K562 (cell line): ENCODE measurements around the gene HMGB2. TPM values are rescaled to one million over a fixed set of nuclear protein-coding genes. Genes with fewer than 3 reads are reported as not detected.

Experiments used
- DNMT1 ChIP-seq: fragments of 450-650 bp; IDR thresholded peaks from 2 replicates; pipeline ENCODE4 v1.6.1; 2016; ENCODE audit warnings: antibody characterized with exemption, mild to moderate bottlenecking
- HDAC1 ChIP-seq, 2 experiments: fragments of 450-650 bp; IDR thresholded peaks; 2 replicates each; pipeline ENCODE4 v1.6.1; 2016 to 2017; ENCODE audit warnings: inconsistent platforms in 1 of 2, mild to moderate bottlenecking in 1 of 2, moderate library complexity in 1 of 2
- KLF16 ChIP-seq: IDR thresholded peaks from 2 replicates; pipeline ENCODE4 v1.6.1; 2016; ENCODE audit warnings: antibody characterized with exemption
- MCM2 ChIP-seq: fragments of 450-650 bp; IDR thresholded peaks from 2 replicates; pipeline ENCODE4 v1.6.1; 2017; ENCODE audit warnings: low read depth, mild to moderate bottlenecking
- MITF ChIP-seq: IDR thresholded peaks from 2 replicates; pipeline ENCODE4 v1.6.1; 2014; ENCODE audit warnings: antibody characterized with exemption
- MYNN ChIP-seq, 2 experiments: sonication (generic); formaldehyde crosslinking in 1 of 2; IDR thresholded peaks; 2 replicates each; pipeline versions ENCODE4 v1.5.0 to v1.6.1; 2016 to 2020; ENCODE audit warnings: antibody characterized with exemption in 1 of 2, missing genetic modification reagents in 1 of 2
- NBN ChIP-seq: fragments of 450-650 bp; IDR thresholded peaks from 2 replicates; pipeline ENCODE4 v1.6.1; 2016; ENCODE audit warnings: low read depth, mild to moderate bottlenecking
- NR2C2 ChIP-seq, 2 experiments: fragments of 200-800 bp in 1 of 2; sonication (Bioruptor generic) in 1 of 2; sonication (generic) in 1 of 2; formaldehyde crosslinking in 1 of 2; IDR thresholded peaks; 2 replicates each; pipeline versions ENCODE4 v1.6.1 to v1.8.0; 2016 to 2022; ENCODE audit warnings: mild to moderate bottlenecking in 1 of 2, missing compliant biosample characterization in 1 of 2, missing genetic modification characterization in 1 of 2, missing genetic modification reagents in 1 of 2
- PYGO2 ChIP-seq: fragments of 450-650 bp; IDR thresholded peaks from 2 replicates; pipeline ENCODE4 v1.6.1; 2016; ENCODE audit warnings: mild to moderate bottlenecking, missing genetic modification characterization, moderate library complexity, missing compliant biosample characterization
- SETDB1 ChIP-seq: IDR thresholded peaks from one replicate; pipeline ENCODE4 v1.6.1; 2012; ENCODE audit warnings: low read length, control low read depth, inconsistent platforms
- SMARCC2 ChIP-seq: fragments of 450-650 bp; IDR thresholded peaks from 2 replicates; pipeline ENCODE4 v1.6.1; 2017; ENCODE audit warnings: antibody characterized with exemption, moderate library complexity, mild to moderate bottlenecking, low read depth
- SMARCE1 ChIP-seq: fragments of 450-650 bp; IDR thresholded peaks from 2 replicates; pipeline ENCODE4 v1.7.1; 2016; ENCODE audit warnings: mild to moderate bottlenecking
- SPI1 ChIP-seq: IDR thresholded peaks from 2 replicates; pipeline ENCODE4 v1.6.1; 2011; ENCODE audit warnings: low read depth, low read length, control low read depth, borderline replicate concordance
- TFAM ChIP-seq: fragments of 250-450 bp; sonication (Bioruptor Pico); conservative IDR thresholded peaks from 2 replicates; pipeline ENCODE4 v1.5.0; 2021; ENCODE audit warnings: mild to moderate bottlenecking, moderate library complexity
- ZBTB17 ChIP-seq: fragments of 450-650 bp; formaldehyde crosslinking; IDR thresholded peaks from 2 replicates; pipeline ENCODE4 v1.4.0; 2020; ENCODE audit warnings: mild to moderate bottlenecking
- ZFPM2 ChIP-seq: fragments of 250-450 bp; sonication (Bioruptor Pico); IDR thresholded peaks from 2 replicates; pipeline ENCODE4 v1.5.1; 2022; ENCODE audit warnings: mild to moderate bottlenecking
- ZNF280A ChIP-seq: fragments of 450-650 bp; IDR thresholded peaks from 2 replicates; pipeline ENCODE4 v1.6.1; 2018; ENCODE audit warnings: mild to moderate bottlenecking, low read depth; ENCODE audit not compliant: partially characterized antibody
- ZNF717 ChIP-seq: fragments of 250-450 bp; sonication (Bioruptor Pico); IDR thresholded peaks from 2 replicates; pipeline ENCODE4 v1.5.0; 2021
- ZNF76 ChIP-seq: fragments of 250-450 bp; sonication (Bioruptor Pico); IDR thresholded peaks from 2 replicates; pipeline ENCODE4 v1.4.0; 2020; ENCODE audit warnings: mild to moderate bottlenecking, moderate library complexity, borderline replicate concordance
- ZNF77 ChIP-seq: fragments of 250-450 bp; sonication (Bioruptor Pico); IDR thresholded peaks from 2 replicates; pipeline ENCODE4 v1.5.0; 2020
- ZSCAN29 ChIP-seq: fragments of 450-650 bp; IDR thresholded peaks from 2 replicates; pipeline ENCODE4 v1.6.1; 2017
- polyA plus RNA-seq, 8 experiments: library from polyadenylated mRNA; depleted of rRNA in 4 of 8; stranded (reverse) in 5 of 8; unstranded in 3 of 8; fragments of >200 nt; fragmentation: Nextera tagmentation in 2 of 8; fragmentation: Illumina TruSeq in 1 of 8; extraction: Ambion mirVana in 2 of 8; extraction: Trizol in 1 of 8; gene quantifications; 2 replicates each; pipeline versions ENCODE4 v1.2.1 to v1.2.3, GENCODE V29; 2011 to 2014; ENCODE audit warnings: inconsistent platforms in 1 of 8, missing spikeins in 1 of 8
- total RNA-seq, 7 experiments: library from RNA; depleted of rRNA in 6 of 7; stranded (reverse); fragments of >200 nt in 6 of 7; fragmentation: Illumina TruSeq in 2 of 7; extraction: Trizol in 2 of 7; gene quantifications; 2 replicates each; pipeline versions ENCODE4 v1.2.1 to v1.2.3, GENCODE V29; 2011 to 2021; ENCODE audit warnings: low replicate concordance in 1 of 7
- TF ChIP-seq, protein P1 (sequence below): fragments of 450-650 bp; formaldehyde crosslinking; IDR thresholded peaks from 2 replicates; pipeline ENCODE4 v1.4.0; 2022; ENCODE audit warnings: missing genetic modification characterization
- TF ChIP-seq, protein P2 (sequence below): fragments of 450-650 bp; IDR thresholded peaks from 2 replicates; pipeline ENCODE4 v1.6.1; 2016; ENCODE audit warnings: antibody characterized with exemption
- TF ChIP-seq, protein P3 (sequence below): fragments of 250-450 bp; sonication (Bioruptor Pico); IDR thresholded peaks from 2 replicates; pipeline ENCODE4 v1.5.0; 2022; ENCODE audit warnings: mild to moderate bottlenecking

Gene HMGB2
- total and polyA plus RNA-seq, 9 of the 15 experiments (the other 6 are each of a cell fraction or from before 2014, with no cell fraction given): 309 to 822 (median 626) TPM

- peak; percentile 38; the same call in 1 of the 2 replicates for TF ChIP-seq MYNN (IDR thresholded peaks at IDR 0.05)
- TF ChIP-seq MYNN (CRISPR knock-in tag; IDR thresholded peaks at IDR 0.05): no peak
- TF ChIP-seq, protein P1, sequence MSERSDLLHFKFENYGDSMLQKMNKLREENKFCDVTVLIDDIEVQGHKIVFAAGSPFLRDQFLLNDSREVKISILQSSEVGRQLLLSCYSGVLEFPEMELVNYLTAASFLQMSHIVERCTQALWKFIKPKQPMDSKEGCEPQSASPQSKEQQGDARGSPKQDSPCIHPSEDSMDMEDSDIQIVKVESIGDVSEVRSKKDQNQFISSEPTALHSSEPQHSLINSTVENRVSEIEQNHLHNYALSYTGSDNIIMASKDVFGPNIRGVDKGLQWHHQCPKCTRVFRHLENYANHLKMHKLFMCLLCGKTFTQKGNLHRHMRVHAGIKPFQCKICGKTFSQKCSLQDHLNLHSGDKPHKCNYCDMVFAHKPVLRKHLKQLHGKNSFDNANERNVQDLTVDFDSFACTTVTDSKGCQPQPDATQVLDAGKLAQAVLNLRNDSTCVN (CRISPR knock-in tag): no peak
- peak in 1 of 2 experiments; percentile 54; a peak in 1 of 4 replicates for TF ChIP-seq HDAC1 (IDR thresholded peaks at IDR 0.05)
- no peak for TF ChIP-seq ZSCAN29
- no peak for TF ChIP-seq NBN
- TF ChIP-seq MITF: no peak
- no peak for TF ChIP-seq ZFPM2 (CRISPR knock-in tag)
- TF ChIP-seq TFAM: no peak
- TF ChIP-seq, protein P2, sequence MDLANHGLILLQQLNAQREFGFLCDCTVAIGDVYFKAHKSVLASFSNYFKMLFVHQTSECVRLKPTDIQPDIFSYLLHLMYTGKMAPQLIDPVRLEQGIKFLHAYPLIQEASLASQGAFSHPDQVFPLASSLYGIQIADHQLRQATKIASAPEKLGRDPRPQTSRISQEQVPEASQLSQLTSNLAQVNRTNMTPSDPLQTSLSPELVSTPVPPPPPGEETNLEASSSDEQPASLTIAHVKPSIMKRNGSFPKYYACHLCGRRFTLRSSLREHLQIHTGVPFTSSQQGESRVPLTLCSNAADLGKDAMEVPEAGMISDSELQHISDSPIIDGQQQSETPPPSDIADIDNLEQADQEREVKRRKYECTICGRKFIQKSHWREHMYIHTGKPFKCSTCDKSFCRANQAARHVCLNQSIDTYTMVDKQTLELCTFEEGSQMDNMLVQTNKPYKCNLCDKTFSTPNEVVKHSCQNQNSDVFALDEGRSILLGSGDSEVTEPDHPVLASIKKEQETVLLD: peak; percentile 64; the same call in 1 of the 2 replicates
- TF ChIP-seq MCM2: no peak
- TF ChIP-seq KLF16: peak; percentile 82
- TF ChIP-seq SMARCC2: peak; percentile 59; the same call in 1 of the 2 replicates
- TF ChIP-seq SMARCE1: peak; percentile 82
- TF ChIP-seq PYGO2 (tag): no peak
- TF ChIP-seq NR2C2 (CRISPR knock-in tag; IDR thresholded peaks at IDR 0.05): no peak
- TF ChIP-seq NR2C2 (tag; IDR thresholded peaks at IDR 0.05): no peak
- no peak for TF ChIP-seq ZNF76 (CRISPR knock-in tag)
- peak; percentile 82; the same call in 1 of the 2 replicates for TF ChIP-seq ZBTB17 (CRISPR knock-in tag)
- no peak for TF ChIP-seq SETDB1
- TF ChIP-seq ZNF280A: no peak
- TF ChIP-seq, protein P3, sequence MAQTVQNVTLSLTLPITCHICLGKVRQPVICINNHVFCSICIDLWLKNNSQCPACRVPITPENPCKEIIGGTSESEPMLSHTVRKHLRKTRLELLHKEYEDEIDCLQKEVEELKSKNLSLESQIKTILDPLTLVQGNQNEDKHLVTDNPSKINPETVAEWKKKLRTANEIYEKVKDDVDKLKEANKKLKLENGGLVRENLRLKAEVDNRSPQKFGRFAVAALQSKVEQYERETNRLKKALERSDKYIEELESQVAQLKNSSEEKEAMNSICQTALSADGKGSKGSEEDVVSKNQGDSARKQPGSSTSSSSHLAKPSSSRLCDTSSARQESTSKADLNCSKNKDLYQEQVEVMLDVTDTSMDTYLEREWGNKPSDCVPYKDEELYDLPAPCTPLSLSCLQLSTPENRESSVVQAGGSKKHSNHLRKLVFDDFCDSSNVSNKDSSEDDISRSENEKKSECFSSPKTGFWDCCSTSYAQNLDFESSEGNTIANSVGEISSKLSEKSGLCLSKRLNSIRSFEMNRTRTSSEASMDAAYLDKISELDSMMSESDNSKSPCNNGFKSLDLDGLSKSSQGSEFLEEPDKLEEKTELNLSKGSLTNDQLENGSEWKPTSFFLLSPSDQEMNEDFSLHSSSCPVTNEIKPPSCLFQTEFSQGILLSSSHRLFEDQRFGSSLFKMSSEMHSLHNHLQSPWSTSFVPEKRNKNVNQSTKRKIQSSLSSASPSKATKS: no peak
- TF ChIP-seq ZNF77: no peak
- TF ChIP-seq DNMT1: no peak
- TF ChIP-seq ZNF717 (CRISPR knock-in tag): no peak
- no peak for TF ChIP-seq SPI1
Measured at GRCh38 chr4:173289353-173289727, 44.8 kb downstream of the HMGB2 start (continued).
